GM18907 (cell line): ENCODE measurements around the gene MAD1L1.

Source experiments
- ATAC-seq: cut with Tn5 transposase; IDR thresholded peaks from one replicate; pipeline ENCODE4 v1.9.1; 2021; ENCODE audit warnings: mild to moderate bottlenecking, moderate library complexity; ENCODE audit not compliant: unreplicated experiment

Gene MAD1L1

DNA sequence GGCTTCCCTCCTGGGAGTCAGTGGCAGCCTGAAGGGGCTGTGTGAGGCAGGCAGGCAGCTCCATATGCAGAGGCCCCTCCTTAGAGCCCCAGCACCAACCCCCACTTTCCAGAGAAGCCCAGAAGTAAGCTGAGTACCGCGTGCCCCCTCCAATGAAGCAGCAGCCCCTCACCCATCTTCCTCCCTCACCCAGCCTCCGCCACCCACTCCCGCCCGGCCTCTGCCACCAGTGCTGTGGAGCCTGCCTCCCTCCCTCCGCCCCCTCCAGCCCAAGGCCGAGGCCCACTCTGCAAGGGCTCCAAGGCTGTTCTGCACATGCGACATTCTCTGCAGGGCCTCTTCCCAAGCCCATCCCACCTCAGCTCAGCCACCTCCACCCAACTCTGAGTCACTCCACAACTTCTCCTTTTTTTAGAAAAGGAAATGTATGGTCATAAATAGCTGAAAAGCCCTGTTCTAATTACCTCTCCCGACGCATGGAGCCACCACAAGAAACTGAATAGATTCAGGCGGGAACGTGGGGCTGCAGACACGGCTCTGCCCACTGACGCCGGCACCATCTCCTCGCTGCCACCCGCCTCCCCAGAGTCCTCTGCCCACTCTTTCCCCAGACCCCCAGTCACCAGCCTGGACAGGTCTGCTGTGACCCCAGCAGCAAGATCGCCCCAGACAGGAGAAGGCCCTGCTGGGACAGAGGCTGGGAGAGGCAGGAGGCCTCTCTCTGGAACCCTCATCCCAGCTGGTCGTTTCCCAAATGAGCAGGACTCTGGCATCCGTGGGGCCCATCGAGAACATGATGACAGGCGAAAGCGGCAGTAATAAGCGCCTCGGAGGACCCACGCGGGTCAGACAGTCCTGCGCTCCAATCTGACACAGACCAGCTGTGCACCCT, 213.9 kb downstream of the MAD1L1 start:
- no peak for ATAC-seq

GRCh38 chr7:2017914-2018568, 214.7 kb downstream of the MAD1L1 start:
- ATAC-seq = no peak

- no peak for ATAC-seq
Measured at GRCh38 chr7:2017481-2017891, 215.3 kb downstream of the MAD1L1 start.

DNA sequence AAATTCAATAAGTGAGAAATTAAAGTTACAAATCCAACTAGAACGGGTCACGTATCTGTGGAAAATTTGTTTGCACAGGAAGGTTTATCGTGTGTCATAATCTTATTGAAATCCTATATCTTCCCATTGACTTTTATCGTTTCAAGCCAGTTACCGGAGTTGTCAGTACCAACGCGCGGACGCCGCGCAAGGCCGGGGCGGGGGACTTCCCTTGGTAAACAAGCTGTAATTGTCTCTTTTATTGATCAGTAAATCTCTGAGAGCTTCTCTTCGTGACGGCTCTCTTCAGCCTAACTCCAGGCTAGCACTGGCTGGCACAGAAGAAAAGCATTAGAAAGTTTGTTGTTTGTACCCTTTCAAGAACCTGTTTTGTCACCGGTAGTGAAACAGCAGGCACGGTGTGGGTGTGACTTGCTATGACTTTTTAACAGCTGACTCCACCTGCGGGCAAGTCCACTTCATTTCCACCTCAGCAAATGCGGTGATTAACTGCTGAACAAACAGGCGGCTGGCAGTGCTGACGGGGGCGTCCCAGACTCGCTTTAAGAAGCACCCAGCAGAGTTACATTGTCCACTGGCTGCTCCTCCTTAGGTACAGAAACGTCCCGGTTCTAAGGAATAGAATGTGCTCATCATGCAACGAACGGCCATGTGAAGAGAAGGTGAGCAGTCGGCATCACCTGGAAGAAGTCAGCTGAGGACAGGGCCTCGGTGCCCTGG, 215.8 kb downstream of the MAD1L1 start:
- ATAC-seq = no peak

GRCh38 chr7:2016021-2016631, 216.6 kb downstream of the MAD1L1 start:
- ATAC-seq = no peak

GRCh38 chr7:2015251-2015871, 217.4 kb downstream of the MAD1L1 start:
- no peak for ATAC-seq

- no peak for ATAC-seq
Measured at GRCh38 chr7:2014391-2015241, 218.1 kb downstream of the MAD1L1 start.

GRCh38 chr7:2013381-2014311, 219.1 kb downstream of the MAD1L1 start:
- ATAC-seq = no peak

DNA sequence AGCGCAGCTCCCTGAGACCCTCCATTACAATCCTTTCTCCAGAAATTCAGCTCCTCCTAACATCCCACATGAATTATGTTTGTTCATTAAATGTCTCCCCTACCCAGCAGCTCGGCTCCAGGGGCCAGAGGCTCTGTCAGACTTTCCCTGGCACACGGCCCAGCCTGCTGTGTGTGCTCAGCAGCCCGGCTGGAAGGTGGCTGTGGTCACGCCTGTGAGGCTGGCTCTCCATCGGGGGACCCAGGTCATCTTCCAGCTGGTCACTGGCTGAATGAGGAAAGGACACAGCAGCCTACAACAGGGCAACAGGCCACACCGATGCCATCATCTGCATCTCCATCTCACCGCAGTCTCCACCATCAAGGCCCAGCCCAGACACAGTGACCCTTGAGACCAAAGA, 219.8 kb downstream of the MAD1L1 start:
- no peak for ATAC-seq

- no peak for ATAC-seq
Measured at GRCh38 chr7:2012044-2012900, 220.5 kb downstream of the MAD1L1 start.

GRCh38 chr7:2011266-2012043, 221.3 kb downstream of the MAD1L1 start:
- no peak for ATAC-seq

- no peak for ATAC-seq
Measured at GRCh38 chr7:2010551-2011265, 222.0 kb downstream of the MAD1L1 start.

DNA sequence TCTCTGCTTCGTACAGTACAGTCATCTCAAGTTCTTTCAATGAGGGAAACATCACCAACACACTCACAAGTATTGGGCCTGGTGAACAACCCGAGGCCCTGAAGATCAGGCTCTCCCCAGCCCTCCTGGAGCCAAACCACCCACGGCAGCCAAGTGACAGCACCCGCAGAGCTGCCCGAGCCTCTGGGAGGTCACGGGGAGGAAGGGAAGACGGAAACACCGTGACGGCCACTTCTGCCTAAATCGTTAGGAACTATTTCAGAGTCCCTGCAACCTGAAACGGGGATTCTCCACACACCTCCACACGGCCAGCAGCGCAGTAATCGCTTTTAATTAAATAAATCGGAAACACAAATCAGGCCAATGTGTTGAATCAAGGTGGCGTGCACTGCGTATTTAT, 222.6 kb downstream of the MAD1L1 start:
- no peak for ATAC-seq

- ATAC-seq = no peak
Measured at GRCh38 chr7:2009541-2010001, 223.2 kb downstream of the MAD1L1 start.

DNA sequence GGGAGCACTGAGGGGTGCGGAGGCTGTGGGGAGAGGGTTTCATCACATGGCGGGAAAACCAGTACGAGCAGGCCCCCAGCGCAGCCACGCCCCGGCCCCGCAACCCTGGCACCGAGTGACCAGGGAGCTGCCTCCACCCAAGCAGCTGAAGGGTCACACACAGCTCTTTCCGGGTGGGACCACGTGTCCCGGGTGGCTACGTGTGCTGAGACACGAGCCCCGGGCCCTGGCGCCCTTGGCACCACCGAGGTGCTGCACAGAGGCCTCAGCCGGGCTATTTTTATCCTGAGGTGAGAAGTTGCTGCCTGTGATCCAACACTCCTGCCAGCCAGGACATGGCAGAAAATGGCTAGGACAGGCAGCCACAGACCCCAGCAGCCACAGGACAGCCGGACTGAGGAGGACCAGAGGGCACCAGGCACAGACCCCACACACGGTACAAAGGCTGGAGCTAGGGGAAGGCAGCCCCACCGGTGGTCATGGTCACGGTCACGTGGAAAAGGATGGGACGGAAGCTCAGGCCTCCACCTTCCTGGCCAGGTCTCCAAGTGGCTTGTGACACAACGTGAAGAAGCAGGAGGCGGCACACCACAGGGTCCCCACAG, 223.7 kb downstream of the MAD1L1 start:
- no peak for ATAC-seq
